ENCODE data around the gene HS6ST3.

The HS6ST3 gene

DNA sequence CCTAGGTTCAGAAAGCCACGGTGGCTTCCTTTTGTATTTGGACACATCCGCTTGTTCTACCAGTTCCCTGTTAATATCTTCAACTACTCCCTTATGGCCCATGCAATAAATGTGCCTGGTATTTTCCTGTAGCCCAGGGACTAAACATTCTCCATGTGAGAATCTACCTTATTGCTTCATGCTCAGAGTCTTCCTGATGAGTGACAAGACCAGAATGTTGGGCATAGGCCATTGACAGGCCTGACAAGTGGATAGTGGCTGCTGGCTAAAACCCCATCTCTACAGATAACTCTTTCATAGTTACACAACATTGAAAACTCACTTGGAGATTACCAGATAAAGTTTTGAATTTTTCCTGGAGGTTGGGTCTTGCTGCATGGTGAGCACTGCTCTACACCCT is 449.9 kb downstream of the HS6ST3 start:
- DNase-seq (ENCODE audit: low read depth in 2 of 2), result no peak

DNA sequence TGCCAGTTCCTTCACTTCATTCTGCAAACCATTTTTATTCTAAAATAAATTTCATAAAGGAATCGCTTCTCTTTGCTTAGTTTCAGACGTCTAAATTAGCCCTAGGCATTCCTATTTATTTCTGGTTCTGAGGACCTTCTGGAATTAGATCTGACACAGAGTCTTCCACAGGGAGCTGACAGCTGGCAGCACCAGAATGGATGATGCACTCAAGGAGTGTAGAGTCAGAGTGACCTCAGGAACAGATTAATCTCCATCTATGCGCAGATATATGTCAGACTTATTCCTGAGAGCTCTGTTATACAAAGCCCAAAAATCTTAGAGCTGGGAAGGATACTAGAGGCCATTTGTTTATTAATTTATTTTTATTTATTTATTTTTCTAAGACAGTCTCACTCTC is 450.8 kb downstream of the HS6ST3 start:
- DNase-seq (ENCODE audit: low read depth in 2 of 2), result no peak

DNA sequence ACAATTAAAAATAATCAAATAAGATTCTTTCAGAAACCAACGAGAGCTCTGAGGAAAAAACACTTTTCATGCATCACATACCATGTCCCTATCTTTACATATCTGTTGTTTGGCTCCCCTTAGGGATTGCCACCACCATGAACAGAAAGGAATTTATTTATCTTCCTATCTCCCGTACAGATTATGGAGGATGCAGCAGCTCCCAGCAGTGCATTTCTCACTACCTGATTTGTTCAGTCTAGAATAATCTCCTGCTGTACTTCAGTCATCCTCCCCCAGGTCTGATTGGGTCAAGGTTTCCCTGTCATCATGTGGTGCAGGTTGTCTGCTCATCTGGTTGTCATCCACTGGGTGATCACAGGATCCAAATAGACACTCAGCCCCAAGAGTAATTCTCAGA is 453.1 kb downstream of the HS6ST3 start:
- DNase-seq (ENCODE audit: low read depth in 2 of 2), result no peak

DNA sequence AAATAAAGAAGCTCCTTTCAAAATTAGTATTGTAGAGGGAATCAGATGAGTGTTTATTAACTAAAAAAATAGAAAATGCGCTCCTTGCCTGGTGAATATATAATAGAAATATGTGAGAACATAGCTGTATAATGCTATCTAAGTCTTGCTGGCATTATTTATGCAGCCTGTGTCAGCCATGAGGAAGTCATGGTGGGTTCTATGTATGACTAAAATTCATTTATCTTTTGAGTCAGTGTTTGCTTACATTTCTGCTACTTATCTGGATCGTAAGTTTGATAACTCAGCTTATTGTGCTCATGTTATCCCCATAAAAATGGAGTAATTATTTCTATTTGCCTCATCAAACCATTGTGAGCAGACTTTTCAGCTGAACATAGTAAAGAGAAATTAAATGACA is 455.1 kb downstream of the HS6ST3 start:
- DNase-seq (ENCODE audit: low read depth in 2 of 2), result no peak

DNA sequence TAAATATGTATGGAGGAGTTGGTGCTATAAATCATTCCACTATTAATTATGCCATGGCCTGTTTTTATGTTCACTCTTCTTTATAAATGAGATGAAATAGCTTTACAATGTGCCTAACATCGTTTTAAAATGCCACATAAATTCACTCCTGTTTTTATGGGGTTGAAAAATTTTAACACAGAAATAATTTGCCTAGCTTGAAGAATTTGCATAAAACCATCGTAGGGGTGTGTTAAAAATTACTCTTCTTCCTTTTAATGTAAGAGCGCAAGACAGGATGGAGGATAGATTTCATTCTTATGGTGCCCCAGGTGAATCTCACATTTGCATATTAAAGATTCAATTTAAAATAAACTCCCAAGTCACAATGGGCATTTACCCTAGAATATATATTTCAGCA is 456.6 kb downstream of the HS6ST3 start:
- no peak for DNase-seq (ENCODE audit: low read depth in 2 of 2)

DNA sequence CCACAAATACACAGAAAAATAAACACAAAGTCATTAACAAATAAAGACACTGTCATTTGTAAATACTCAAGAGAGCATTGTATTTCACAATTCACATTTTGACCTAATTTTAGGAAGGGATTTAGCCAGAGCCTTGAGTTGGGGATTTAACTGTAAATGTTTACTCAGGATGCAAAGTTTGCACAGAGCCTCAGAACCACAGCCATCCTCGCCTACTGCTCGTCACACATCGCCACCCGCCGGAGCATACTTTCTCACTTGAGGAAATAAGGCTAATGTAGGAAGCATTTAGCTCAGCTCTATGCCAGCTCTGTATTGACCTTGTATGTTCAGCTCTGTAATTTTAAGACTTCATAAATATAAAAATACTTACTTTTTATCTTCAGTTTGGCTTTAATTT is 461.6 kb downstream of the HS6ST3 start:
- DNase-seq (ENCODE audit: low read depth in 2 of 2), result no peak

DNA sequence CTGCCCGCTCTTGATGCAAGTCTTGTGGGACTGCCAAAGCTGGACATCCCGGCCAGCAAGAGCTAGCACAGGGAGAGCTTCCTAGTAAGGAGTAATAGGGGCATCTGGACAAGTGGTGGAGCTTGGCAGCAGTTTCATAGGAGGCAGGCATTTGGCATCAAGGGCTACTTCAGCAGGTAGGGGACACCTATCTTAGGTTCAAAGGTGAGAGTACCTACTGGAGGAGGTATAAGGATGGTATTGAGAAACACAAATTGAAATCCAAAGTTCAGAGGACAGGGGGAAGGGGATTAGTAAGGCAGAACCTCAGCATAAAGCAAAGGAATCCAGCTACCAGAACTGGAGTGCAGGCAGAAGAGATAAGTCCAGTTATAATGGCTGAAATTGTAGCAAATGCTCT is 462.7 kb downstream of the HS6ST3 start:
- DNase-seq (ENCODE audit: low read depth in 2 of 2), result no peak

DNA sequence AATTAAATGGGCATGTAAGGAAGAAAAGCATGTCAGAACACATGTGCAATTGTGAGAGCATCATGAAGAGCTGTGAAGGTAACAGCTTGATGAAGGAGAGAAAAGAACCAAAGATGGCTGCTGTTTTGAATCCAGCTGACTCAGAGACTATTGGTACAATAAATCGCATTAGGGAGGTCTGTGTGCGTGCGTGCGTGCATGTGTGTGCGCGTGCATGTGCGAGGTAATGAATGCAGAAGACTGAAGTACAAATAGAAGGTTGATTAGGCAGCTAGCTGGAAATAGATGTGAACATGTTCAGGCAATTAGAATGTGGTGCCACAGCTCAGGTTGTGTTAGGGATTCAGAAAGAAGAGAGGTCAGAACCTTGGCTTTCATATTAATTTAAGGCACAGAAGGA is 463.9 kb downstream of the HS6ST3 start:
- DNase-seq (ENCODE audit: low read depth in 2 of 2), result no peak

DNA sequence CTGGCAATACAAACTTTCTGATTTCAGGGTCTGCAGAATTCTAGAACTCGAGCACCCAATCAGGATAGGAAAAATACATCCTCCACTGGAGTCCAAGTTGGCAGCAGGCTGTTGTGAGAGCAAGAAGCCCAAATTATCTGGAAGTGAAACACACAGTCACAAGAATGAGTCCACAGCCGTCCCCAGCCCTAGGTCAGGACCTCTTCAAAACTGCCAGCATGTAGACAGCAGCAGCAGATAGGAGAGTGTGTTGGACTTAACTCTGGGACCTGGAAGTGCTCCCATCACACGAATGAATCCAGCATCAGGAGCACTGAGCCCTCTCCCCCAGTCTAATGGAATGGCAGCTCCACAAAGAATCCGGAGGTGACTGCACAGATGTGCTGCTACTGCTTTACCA is 483.7 kb downstream of the HS6ST3 start:
- no peak for DNase-seq (ENCODE audit: low read depth in 2 of 2)

DNA sequence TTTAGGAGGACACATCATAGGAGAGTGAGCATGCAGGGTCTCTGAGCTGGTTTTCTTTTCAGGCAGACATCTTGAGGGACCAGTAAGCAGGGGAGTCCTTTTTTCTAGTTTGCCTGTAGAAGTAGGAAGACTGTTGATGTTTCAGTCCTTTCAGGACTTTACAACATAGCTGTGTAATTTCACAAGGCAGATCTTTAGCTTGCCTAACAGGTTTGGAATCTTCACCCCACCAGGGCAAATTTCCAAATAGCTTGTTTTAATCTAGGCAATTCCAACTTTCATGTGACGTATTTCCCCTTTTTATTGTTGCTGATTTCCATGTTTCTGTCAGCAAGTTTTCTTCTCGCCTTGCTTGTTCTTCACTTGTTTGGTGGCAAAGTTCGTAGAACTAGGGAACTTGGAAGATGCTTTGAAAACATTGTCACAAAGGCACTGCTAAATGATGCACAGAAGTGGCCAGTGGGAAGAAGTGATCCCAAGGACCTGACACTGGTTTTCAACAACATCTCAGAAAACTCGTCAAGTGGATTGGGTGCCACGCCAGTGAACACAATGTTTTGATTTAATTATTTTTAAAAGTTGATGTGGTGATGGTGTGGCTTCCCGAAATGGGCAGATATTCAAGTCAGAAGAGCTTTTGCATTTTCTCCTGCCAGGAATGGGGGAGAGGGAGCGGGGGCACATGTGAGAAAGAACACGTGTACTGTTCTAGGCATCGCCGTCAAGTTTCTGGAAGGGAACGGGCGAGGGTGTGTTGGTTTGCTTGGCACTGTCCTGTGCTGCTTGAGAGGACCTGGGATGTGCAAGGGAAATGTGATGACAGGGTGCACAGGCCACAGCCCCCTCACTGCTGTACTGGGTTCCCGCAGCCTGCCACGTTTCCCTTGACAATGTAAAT is 485.8 kb downstream of the HS6ST3 start:
- no peak for DNase-seq (ENCODE audit: low read depth in 2 of 2)

DNA sequence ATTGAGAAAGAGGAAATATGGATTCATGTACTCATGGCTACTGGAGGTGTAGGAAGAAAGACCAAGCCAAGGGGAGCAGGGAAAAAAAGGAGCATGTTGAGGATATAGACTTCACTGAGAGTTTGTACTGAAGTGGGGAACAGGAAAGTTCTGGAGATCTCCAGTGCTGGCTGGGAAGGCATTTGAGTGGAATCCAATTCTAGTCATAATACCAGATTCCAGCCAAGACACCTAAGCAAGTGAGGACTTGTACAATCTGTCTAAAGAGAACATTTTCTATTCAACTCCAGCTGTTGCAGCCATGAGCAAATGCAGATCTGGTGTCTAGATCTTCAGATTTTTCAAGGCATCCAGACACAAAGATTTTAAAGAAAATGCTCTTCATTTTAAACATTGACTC is 491.8 kb downstream of the HS6ST3 start:
- no peak for DNase-seq (ENCODE audit: low read depth in 2 of 2)

DNA sequence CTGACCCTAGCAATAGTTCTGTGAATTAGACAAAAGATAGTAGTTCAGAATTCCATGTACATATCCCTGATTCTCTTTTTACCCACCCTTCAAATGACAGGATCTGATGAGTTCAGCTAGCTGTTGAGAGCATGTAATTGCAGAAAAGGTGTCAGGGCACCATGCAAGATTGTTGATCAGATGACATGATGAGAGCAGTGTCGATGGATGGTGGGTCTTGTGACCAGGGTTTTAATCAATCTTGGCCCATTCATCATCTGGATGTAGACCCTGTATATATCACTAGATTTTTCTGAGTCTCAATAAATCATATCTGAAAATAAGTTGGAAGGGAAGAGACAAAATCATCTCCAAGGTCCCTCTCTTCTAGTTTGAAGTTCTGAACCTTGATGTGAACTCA is 525.3 kb downstream of the HS6ST3 start:
- no peak for DNase-seq (ENCODE audit: low read depth in 2 of 2)

DNA sequence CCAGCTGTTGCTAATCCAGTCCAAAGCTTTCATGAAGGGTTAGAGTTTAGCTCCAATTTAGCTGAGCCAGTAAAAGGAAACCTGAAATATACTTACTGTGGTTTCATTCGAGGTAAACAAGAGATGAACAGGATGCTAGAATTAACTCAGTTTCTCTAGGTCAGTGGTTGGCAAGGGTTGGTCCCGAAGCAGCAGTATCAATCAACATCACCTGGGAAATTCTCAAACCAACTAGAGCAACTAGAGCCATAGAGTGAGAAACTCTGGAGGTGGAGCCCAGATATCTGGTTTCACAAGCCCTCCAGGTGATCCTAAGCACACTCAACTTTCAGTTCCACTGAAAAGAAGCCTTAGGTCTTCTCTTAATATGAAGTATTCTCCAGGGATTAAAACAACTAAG is 527.6 kb downstream of the HS6ST3 start:
- no peak for DNase-seq (ENCODE audit: low read depth in 2 of 2)

DNA sequence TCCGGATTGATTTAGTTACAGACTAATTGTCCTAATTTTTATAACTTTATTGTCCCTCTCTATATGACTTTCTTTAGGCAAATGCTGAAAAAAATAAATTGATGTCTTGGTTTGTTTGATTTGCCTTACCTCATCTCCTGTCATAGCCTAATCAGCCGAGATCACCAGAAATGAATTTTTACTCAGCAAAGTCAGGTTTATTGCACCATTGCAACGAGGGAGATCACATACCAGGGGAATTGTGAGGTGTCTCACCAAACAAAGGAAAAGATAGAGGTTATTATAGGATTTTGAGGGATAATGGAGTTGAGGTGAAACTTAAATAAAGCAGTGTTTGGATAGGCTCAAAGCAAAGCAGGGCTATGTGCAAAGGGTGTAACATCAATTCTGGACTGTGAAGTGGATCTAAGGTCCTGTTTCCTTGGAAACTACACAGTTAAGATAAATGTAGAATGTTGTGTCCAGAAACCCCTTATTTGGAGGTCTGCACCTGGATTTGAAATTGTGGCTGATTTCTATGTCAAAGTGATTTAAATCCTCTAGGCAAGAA is 531.8 kb downstream of the HS6ST3 start:
- DNase-seq (ENCODE audit: low read depth in 2 of 2), result no peak

DNA sequence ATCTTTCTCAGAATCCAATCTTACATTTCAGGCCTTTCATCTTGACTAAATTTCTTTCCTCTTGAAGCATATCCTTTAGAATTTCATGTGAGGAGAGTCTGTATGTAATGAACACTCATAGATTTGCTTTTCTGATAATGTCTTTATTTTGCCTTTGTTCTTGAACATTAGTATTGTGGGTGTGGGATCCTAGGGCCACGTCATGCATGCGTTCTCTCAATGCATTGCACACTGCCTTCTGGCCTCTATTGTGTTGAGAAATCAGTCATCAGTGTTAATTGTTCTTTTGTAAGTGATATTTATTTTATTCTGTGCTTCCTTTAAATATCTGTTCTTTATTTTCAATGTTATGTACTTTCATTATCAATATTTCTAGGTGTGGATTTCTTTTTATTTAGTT is 539.4 kb downstream of the HS6ST3 start:
- no peak for DNase-seq (ENCODE audit: low read depth in 2 of 2)

DNA sequence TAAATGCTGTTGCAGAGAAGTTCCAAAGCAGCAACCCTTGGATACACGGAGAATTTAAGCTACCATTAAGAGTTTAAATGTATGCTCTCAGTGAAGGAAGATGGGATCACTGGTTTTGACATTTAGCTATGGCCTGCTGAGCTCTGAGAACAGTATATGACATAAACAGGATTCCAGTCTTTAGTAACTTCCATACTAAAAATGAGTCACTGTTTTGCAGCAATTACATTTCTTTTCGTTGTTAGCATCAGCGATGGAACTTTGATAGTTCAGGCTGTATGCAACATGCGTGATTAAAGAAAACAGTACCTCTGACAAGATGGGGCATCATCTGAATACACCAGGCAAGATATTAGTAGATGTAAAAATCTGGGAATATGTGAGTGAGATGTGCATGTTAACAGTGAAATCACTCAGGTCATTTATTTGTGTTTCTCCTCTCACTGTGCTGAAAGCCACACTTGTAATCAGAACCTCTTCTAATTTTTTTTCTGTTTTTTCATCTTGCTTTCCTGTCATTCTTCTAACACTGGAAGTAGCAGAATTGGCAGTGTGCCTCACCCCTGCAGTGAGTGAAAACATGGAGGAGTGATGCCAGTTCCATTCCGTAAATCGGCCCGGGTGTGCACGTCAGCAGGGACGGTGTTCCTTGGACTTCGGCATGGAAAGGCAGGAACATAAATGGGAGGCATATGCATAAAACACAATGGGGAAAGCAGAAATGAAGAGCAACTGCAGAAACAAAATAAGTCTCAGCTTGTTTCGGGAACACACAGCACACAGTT is 542.8 kb downstream of the HS6ST3 start:
- DNase-seq (ENCODE audit: low read depth in 2 of 2), result no peak

DNA sequence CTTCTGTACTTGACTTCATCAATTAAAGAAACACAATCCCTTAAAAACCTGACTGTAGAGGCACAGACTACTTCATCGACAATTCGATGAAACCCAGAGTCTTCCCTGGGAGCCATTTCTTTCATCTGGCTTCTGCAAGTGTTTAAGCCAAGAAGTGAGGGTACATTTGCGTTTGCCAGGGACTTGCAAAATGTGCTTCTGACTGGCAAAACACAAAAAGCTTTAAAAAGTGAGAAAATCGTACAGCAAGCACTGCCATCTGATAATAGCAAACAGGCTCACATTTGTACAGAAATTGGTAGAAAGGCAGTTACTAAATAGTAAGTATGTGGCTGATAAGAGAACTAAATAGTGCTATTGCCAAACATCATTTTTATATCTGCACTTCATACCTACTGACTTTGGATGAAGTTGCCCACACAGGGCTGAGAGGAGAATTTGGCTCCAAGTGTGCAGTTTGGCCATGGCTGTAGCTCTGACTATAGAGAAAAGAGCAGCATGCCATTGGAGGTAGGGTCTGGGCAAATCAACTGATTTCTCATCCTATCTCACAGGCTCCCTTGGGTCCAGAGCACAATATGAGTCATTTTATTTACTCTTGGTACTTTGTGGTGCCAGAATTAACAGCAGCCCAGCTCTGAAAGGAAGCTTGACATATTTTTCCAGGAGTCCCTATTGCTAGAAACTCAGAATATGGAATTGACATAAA is 546.2 kb downstream of the HS6ST3 start:
- no peak for DNase-seq (ENCODE audit: low read depth in 2 of 2)

DNA sequence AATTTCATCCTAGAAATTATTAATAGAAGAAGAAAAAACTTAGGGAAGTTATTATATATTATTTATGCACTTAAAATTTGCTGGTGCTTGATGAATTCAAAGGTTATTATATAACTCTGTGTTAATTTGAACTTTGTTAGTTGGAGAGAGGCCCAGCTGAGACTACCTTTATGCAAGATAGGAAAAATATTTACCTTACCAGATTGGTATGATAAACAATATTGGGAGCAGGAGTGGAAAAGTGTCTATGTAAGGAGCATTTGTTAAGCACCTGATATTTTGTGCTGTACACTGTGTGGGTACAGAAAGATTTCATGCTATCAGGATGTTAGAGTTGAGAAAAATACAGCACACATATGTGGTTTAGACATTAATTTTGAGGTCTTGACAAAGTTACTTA is 547.1 kb downstream of the HS6ST3 start:
- DNase-seq (ENCODE audit: low read depth in 2 of 2), result no peak

DNA sequence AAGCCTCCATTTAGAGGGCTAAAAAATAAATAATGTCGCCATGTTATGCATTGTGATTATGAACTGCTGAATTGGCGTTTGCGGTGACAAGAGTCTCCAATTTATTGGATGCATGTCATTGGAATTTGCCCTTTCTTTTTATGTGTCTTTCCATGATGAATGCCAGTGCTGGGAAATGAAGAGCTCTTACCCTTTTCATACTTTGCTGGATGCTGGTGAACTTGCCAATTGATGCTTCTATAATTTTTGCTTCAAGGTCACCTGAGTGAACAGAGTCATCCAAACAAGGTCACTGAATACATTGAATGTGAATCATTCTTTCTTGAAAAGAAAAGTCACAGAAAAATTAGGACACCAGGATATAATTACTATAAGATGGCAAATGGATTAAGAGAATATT is 556.2 kb downstream of the HS6ST3 start:
- DNase-seq (ENCODE audit: low read depth in 2 of 2), result no peak

DNA sequence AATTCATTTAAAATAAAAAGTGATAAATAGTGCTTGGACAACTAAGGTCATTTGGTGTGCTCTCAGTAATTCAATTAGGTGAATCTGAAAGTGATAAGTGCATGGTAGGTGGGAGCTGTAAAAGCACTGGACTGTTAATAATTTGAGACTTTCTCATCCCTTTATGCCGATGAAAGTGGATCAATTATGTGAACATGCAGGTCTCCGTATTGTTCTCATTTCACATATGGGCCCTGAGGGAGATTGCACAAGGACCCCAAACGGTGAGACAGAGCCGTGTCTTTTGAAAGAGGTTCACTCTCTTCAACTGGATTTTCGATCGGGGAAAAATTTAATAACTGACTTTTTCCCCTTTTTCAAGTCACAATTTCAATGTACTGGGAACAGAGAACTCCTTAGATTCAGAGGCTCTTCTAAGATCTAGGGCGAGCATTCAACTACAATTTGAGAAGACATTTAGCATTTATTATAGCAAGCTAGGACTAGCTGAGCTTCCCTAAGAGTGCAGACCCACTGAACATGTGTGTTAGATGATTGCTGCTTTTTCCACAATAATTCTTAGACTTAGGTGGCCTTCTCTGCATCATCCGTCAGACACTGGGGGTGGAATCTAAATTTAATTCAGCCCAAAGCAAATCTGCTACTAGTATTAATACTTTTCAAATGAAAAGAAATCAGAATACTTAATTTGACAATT is 556.8 kb downstream of the HS6ST3 start:
- no peak for DNase-seq (ENCODE audit: low read depth in 2 of 2)

DNA sequence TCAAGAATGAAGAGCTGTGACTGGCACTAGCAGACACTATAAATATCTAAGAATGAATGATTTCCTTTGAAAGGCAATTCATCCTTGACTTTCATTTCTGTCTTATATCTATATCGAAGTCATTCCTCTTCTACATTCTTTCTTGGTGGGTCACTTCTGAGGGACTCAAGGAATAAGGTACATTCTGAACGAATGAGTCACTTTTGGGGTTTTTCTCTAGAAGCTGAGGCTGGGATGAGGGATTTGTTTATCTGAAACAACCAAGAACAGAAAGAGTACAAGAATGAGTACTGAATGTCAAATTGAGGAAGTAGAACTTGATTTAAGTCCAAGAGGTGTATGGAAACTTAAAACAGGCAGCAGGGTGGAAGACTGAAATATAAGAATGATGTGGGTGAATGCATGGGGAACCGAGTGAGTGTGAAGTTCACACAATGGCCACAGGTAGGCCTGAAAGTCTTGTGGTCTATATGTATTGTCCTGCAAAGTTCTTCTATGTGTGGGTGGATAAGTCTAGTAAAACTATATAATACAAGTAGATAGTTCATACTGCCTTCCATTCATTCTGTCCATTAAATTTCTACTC is 560.5 kb downstream of the HS6ST3 start:
- DNase-seq (ENCODE audit: low read depth in 2 of 2), result no peak

Data from stimulated activated CD8-positive, alpha-beta memory T cell treated with anti-CD3 and anti-CD28 coated beads, Interleukin-7, amount 100 ng/mL, for 1 hour (primary cell).